GM12872 (cell line): Measurements from ENCODE around the gene KLHL17.

Experiments
- CTCF ChIP-seq: IDR thresholded peaks from 3 replicates; pipeline ENCODE4 v1.5.1; 2011; ENCODE audit warnings: low read depth, mild to moderate bottlenecking, low read length, moderate library complexity; ENCODE audit not compliant: insufficient read depth

Gene KLHL17

GRCh38 chr1:960363-961131, at the start of gene KLHL17:
Gene KLHL17, plus strand, starts transcription at chr1:960584. Its CDS starts 110 bp downstream, at chr1:960694.
- TF ChIP-seq CTCF: no peak

GRCh38 chr1:910881-911721, 49.3 kb upstream of the KLHL17 start:
- no peak for TF ChIP-seq CTCF

- TF ChIP-seq CTCF: no peak
Measured at GRCh38 chr1:911875-912739, 48.3 kb upstream of the KLHL17 start.

GRCh38 chr1:912740-913301, 47.6 kb upstream of the KLHL17 start:
- peak; percentile 38; the same call in 1 of the 3 replicates for TF ChIP-seq CTCF

GRCh38 chr1:913491-914130, 46.8 kb upstream of the KLHL17 start:
- TF ChIP-seq CTCF: no peak

GRCh38 chr1:914131-914890, 46.1 kb upstream of the KLHL17 start:
- TF ChIP-seq CTCF: no peak
